ENCODE measurements around the gene KRTAP10-1.

Gene KRTAP10-1

GRCh38 chr21:44530221-44530902 is 9.6 kb downstream of the KRTAP10-1 start:
- H3K4me3 ChIP-seq (replicated peaks; ENCODE audit: low read depth, low read length): no peak overlapping the region
- DNase-seq (ENCODE audit: low read depth): no peak
- no peak for TF ChIP-seq CTCF (IDR thresholded peaks at IDR 0.05; ENCODE audit: low read length, missing control alignments)

- H3K4me3 ChIP-seq (replicated peaks; ENCODE audit: low read depth, low read length): no peak overlapping the region
- no peak for TF ChIP-seq CTCF (IDR thresholded peaks at IDR 0.05; ENCODE audit: low read length, missing control alignments)
- DNase-seq (ENCODE audit: low read depth): no peak
Measured at GRCh38 chr21:44529503-44530125, 10.4 kb downstream of the KRTAP10-1 start.

GRCh38 chr21:44529011-44529421 is 11.0 kb downstream of the KRTAP10-1 start:
- no peak overlapping the region for H3K4me3 ChIP-seq (replicated peaks; ENCODE audit: low read depth, low read length)
- no peak for TF ChIP-seq CTCF (IDR thresholded peaks at IDR 0.05; ENCODE audit: low read length, missing control alignments)
- no peak for DNase-seq (ENCODE audit: low read depth)

GRCh38 chr21:44528634-44528995 is 11.4 kb downstream of the KRTAP10-1 start:
- TF ChIP-seq CTCF (IDR thresholded peaks at IDR 0.05; ENCODE audit: low read length, missing control alignments): no peak
- no peak for DNase-seq (ENCODE audit: low read depth)
- no peak overlapping the region for H3K4me3 ChIP-seq (replicated peaks; ENCODE audit: low read depth, low read length)

- H3K4me3 ChIP-seq (replicated peaks; ENCODE audit: low read depth, low read length): no peak overlapping the region
- no peak for TF ChIP-seq CTCF (IDR thresholded peaks at IDR 0.05; ENCODE audit: low read length, missing control alignments)
- DNase-seq (ENCODE audit: low read depth): no peak
Measured at GRCh38 chr21:44527983-44528633, 11.9 kb downstream of the KRTAP10-1 start.

GRCh38 chr21:44527156-44527982 is 12.6 kb downstream of the KRTAP10-1 start:
- no peak for TF ChIP-seq CTCF (IDR thresholded peaks at IDR 0.05; ENCODE audit: low read length, missing control alignments)
- H3K4me3 ChIP-seq (replicated peaks; ENCODE audit: low read depth, low read length): no peak overlapping the region
- no peak for DNase-seq (ENCODE audit: low read depth)

All from fibroblast of pulmonary artery (primary cell).